HG02678 (cell line): Measurements from ENCODE around the gene PLEKHG4B.
A peak's percentile ranks its signal among the peaks of the same experiment; 100 is the strongest.

Source experiments
- ATAC-seq: cut with Tn5 transposase; IDR thresholded peaks from one replicate; pipeline ENCODE4 v1.9.1; 2021; ENCODE audit warnings: mild to moderate bottlenecking, moderate library complexity; ENCODE audit not compliant: unreplicated experiment

PLEKHG4B gene

GRCh38 chr5:185095-186070 lies 93.4 kb downstream of the PLEKHG4B start:
- no peak for ATAC-seq

- no peak for ATAC-seq
Observed at GRCh38 chr5:186091-187041, 94.4 kb downstream of the PLEKHG4B start.

GRCh38 chr5:187042-187431 lies 95.1 kb downstream of the PLEKHG4B start:
- ATAC-seq: no peak

GRCh38 chr5:187617-188451 lies 95.9 kb downstream of the PLEKHG4B start:
- ATAC-seq: no peak

- ATAC-seq: peak; percentile 73
Observed at GRCh38 chr5:188488-189481, 96.8 kb downstream of the PLEKHG4B start.

- ATAC-seq: no peak
Observed at GRCh38 chr5:189486-189885, 97.5 kb downstream of the PLEKHG4B start.

GRCh38 chr5:189976-190365 lies 98.0 kb downstream of the PLEKHG4B start:
- ATAC-seq: peak; percentile 24

- no peak for ATAC-seq
Observed at GRCh38 chr5:190366-191035, 98.5 kb downstream of the PLEKHG4B start.

- ATAC-seq: peak; percentile 36
Observed at GRCh38 chr5:191036-191948, 99.3 kb downstream of the PLEKHG4B start, which contains the start of gene LRRC14B. Gene LRRC14B (plus strand): TSS chr5:191495. CDS start chr5:191539, 44 bp downstream.

GRCh38 chr5:191949-192690 lies 100.2 kb downstream of the PLEKHG4B start:
- no peak for ATAC-seq

- no peak for ATAC-seq
Observed at GRCh38 chr5:192691-192969, 100.7 kb downstream of the PLEKHG4B start.

- no peak for ATAC-seq
Observed at GRCh38 chr5:192970-193831, 101.2 kb downstream of the PLEKHG4B start.

GRCh38 chr5:194102-194501 lies 102.1 kb downstream of the PLEKHG4B start:
- no peak for ATAC-seq

GRCh38 chr5:194603-195209 lies 102.7 kb downstream of the PLEKHG4B start:
- no peak for ATAC-seq

- ATAC-seq: no peak
Observed at GRCh38 chr5:195401-196160, 103.6 kb downstream of the PLEKHG4B start.
